Fibroblast of mammary gland (primary cell): ENCODE measurements around the gene DECR2.

ENCODE experiments used
- DNase-seq: peaks from one replicate; pipeline ENCODE4 v3.0.0-alpha.2; 2010; ENCODE audit warnings: low read depth
- H3K4me3 ChIP-seq: 2 replicates; pipeline ENCODE4 v1.5.1; 2011; ENCODE audit warnings: low read depth, mild to moderate bottlenecking, low read length, moderate library complexity; ENCODE audit not compliant: control insufficient read depth
- TF ChIP-seq, protein P1 (sequence below): conservative IDR thresholded peaks from 2 replicates; pipeline ENCODE4 v1.5.1; 2011; ENCODE audit warnings: low read depth, low read length, inconsistent platforms; ENCODE audit not compliant: control insufficient read depth, insufficient read depth

The DECR2 gene

DNA sequence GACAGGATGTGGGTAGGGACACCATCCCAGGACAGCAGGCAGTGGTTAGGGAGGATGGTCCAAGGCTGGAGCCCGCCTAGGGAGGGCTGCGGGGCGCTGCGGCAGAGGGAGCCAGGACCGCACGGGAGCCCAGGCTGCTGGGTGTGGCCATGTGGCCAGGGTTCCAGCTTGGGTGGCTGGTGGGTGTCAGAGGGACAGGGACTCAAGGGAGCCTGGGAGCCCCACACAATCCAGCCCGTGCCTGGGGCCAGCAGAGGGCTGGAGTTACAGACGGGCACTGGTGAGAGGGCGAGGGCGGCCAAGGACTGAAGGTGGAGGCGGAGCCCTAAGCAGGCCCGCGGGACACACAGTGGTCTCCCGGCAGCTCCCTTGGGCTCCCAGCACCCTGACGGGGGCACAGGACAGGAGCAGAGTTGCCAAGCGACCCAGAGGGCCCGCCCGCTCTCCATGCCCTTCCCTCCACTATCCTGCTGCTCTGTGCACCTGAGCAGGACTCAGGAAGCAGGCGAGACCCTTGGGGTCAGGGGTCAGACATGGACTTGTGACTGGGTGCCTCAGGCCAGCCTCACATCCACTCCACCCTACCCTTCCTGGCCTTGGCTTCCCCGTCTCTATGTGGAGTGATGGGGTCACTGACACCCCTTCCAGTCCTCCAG, 38.4 kb upstream of the DECR2 start:
- H3K4me3 ChIP-seq: no peak overlapping the region
- no peak for DNase-seq
- TF ChIP-seq, protein P1, sequence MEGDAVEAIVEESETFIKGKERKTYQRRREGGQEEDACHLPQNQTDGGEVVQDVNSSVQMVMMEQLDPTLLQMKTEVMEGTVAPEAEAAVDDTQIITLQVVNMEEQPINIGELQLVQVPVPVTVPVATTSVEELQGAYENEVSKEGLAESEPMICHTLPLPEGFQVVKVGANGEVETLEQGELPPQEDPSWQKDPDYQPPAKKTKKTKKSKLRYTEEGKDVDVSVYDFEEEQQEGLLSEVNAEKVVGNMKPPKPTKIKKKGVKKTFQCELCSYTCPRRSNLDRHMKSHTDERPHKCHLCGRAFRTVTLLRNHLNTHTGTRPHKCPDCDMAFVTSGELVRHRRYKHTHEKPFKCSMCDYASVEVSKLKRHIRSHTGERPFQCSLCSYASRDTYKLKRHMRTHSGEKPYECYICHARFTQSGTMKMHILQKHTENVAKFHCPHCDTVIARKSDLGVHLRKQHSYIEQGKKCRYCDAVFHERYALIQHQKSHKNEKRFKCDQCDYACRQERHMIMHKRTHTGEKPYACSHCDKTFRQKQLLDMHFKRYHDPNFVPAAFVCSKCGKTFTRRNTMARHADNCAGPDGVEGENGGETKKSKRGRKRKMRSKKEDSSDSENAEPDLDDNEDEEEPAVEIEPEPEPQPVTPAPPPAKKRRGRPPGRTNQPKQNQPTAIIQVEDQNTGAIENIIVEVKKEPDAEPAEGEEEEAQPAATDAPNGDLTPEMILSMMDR: no peak

DNA sequence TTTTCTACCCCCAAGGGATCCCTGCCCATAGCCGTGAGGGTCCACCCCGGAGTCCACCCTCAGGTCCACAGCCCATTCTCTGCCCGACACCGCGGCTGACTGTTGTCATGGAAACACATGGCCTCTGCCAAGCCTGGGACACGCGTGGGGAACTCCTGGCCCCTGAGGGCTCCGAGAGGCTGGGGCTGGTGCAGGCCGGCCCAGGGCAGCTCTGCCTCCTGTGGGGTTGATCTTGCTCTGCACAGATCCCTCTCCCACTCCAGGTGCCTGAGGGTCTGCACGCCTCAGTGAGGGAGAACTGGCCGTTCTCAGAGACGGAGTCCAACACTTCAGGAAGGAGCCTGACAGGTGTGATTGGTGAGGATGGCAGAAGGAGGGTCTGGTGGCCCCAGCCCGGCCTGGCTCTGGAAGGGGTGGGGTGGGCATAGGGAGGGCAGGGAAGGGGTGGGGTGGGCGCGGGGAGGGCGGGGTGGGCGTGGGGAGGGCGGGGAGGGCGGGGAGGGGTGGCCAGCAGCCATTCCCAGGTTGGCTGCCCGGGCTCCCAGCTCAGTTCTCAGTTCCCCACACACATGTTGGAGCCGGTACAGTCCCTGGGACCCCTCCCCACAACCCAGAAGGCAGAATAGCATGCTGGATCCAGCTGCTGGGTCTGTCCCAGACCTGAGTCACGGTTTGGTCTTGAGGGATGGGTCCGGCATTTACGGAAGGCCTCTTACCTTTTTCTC, 37.8 kb upstream of the DECR2 start:
- no peak overlapping the region for H3K4me3 ChIP-seq
- DNase-seq: no peak
- TF ChIP-seq, protein P1: no peak

DNA sequence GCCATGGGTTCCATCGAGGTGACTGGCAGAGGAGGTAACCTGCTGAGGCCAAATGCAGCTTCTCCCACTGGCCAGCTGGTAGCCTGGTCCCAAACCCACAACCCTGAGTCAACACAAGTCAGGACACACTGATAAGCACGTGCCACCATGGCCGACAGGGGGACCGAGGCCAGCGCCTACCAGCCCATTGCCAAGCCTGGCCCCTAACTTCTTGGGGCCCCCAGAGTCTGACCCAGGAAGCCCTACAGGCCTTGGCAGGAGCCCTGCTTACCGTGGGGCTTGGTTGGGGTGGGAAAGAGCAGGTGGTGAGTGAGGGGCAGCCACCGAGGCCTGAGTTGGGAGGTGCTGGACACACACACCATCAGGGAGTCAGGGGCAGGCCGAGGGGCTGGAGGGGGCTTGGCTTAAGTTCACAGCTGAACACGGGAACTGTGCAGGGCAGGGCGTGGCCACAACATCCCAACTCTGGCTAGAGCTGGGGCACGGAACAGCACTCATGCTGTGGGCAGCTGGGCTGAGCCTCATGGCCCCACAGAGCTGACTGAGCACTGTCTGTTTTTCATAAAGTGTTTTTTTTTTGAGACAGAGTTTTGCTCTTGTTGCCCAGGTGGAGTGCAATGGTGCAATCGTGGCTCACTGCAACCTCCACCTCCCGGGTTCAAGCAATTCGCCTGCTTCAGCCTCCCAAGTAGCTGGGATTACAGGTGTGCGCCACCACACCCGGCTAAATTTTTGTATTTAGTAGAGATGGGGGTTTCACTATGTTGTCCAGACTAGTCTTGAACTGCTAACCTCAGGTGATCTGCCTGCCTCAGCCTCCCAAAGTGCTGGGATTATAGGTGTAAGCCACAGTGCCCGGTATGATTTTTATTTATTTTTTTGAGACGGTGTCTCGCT, 36.8 kb upstream of the DECR2 start:
- TF ChIP-seq, protein P1: no peak
- no peak for DNase-seq
- H3K4me3 ChIP-seq: no peak overlapping the region

DNA sequence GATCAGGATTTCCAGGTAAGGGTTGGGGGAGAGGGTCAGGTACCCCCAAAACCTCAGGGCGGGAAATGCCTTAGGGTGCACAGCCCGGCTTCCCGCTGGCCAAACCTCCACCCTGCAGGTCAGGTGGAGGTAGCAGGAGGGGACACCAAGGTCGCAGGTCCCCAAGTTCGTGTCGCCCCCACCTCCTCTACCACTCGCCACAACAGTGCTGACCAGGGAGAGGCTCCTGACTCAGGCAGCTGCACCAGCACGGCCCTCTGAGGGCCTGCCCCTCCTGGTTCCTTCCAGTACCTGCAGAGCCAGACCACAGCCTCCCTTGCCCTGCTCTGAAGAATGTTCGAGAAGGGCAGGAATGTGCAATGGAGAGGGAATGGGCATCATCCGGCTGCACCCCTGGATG, 35.2 kb upstream of the DECR2 start:
- TF ChIP-seq, protein P1: no peak
- no peak overlapping the region for H3K4me3 ChIP-seq
- no peak for DNase-seq

DNA sequence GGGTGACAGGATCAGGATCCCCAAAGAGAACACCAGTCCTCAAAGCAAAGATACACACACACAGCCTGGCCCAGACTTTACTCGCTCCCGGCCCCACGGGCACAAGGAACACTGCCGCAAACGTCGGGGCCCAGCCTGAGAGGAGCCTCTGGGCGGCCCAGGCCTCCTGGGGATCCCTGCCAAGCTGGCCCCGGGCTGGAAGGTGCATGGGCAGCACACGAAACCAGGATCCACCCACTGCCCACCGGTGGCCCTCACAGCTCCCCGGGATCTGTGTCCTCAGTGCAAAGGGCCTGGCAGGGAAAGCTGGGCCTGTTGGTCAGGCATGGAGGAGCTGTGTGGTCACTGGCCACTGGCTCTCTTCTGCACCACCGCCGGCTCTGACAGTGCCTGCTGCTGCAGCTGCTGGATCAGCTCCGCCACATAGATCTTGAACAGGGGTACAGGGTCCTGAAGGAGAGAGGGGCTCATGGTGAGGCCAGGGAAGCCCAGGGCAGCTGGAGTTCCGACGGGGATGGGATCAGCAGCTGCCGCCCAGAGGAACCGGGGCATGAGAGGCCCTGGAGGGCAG, 34.3 kb upstream of the DECR2 start:
- TF ChIP-seq, protein P1: no peak
- DNase-seq: no peak
- no peak overlapping the region for H3K4me3 ChIP-seq

DNA sequence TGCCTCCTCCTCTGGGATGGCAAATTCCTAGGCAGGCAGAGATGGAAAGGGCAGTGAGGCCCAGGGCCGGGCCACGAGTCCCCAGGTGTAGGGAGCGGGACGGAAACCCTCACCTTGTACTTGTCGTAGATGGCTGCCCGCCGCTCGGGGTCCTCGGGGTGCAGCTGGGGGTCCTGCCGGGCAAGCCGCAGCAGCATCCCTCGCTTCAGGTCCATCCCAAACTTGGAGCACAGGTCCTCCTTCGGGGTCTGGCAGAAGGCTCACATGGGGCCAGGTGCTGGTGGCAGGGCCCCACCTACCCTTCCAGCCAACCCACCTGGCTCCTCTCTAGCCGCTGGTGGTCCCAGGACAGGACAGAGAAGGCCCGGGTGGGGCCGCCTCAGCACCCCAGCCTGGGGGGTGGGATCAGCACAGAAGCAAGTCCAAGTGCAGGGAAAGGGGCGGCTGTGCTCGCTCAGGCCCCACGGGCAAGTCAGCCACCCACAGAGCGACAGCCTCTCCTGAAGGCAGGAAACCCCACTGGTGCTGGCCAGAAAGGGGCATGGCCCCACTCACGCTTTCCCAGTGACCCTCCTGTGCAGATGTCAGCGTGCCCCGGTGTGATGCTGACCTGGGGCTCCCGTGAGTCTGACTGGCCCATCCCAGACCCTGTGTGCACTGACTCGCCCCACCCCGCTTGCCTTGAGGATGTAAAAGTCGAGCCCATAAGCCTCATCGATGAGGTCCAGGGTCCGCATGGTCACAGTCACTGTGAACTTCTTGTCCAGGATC, 33.1 kb upstream of the DECR2 start:
- no peak overlapping the region for H3K4me3 ChIP-seq
- TF ChIP-seq, protein P1: no peak
- DNase-seq: no peak
